ENCODE data around the gene AOC1.

Gene AOC1

DNA sequence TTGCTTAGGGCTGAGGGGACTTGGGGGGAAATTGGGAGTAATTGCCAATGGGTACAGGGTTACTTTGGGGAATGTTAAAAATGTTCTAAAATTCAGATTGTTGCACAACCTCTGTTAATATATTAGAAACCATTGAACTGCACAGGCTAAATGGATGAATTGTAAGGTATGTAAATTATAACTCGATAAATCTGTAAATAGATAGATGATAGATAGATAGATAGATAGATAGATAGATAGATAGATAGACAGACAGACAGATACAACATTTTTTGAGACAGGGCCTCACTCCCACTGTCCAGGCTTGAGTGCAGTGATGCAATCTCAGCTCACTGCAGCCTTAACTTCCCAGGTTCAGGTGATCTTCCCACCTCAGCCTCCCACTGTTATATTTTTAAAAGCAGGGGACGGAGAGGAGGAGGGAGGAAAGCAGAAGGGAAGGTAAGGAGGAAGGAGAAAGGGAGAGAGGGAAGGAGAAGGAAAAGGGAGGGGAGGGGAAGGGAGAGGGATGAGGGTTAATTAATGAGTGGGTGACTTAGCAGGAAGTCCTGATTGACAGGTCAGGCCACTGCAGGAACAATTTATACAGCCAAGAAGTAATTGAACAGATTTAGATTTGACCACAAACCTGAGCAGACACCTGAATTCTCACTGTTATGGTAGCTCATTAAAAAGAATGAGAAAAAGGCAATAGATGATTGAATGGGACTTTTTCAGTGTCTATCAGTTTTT is 38.7 kb downstream of the AOC1 start:
- TF ChIP-seq ESRRG (CRISPR knock-in tag; IDR thresholded peaks at IDR 0.05) (no peak), ZNF565 (CRISPR knock-in tag; conservative IDR thresholded peaks at IDR 0.05; ENCODE audit: low read depth) (no peak), ZFP3 (CRISPR knock-in tag; IDR thresholded peaks at IDR 0.05) (no peak), ZNF8 (CRISPR knock-in tag; IDR thresholded peaks at IDR 0.05) (no peak), ARNTL (CRISPR knock-in tag; IDR thresholded peaks at IDR 0.05; ENCODE audit: borderline replicate concordance, low read depth) (no peak), ISL1 (CRISPR knock-in tag; IDR thresholded peaks at IDR 0.05) (no peak), SNAI2 (CRISPR knock-in tag; IDR thresholded peaks at IDR 0.05) (no peak), ZFP30 (CRISPR knock-in tag; IDR thresholded peaks at IDR 0.05) (no peak), ZNF70 (CRISPR knock-in tag; IDR thresholded peaks at IDR 0.05) (no peak), TCF4 (CRISPR knock-in tag; IDR thresholded peaks at IDR 0.05; ENCODE audit: borderline replicate concordance) (no peak)
- TF ChIP-seq, protein P1, sequence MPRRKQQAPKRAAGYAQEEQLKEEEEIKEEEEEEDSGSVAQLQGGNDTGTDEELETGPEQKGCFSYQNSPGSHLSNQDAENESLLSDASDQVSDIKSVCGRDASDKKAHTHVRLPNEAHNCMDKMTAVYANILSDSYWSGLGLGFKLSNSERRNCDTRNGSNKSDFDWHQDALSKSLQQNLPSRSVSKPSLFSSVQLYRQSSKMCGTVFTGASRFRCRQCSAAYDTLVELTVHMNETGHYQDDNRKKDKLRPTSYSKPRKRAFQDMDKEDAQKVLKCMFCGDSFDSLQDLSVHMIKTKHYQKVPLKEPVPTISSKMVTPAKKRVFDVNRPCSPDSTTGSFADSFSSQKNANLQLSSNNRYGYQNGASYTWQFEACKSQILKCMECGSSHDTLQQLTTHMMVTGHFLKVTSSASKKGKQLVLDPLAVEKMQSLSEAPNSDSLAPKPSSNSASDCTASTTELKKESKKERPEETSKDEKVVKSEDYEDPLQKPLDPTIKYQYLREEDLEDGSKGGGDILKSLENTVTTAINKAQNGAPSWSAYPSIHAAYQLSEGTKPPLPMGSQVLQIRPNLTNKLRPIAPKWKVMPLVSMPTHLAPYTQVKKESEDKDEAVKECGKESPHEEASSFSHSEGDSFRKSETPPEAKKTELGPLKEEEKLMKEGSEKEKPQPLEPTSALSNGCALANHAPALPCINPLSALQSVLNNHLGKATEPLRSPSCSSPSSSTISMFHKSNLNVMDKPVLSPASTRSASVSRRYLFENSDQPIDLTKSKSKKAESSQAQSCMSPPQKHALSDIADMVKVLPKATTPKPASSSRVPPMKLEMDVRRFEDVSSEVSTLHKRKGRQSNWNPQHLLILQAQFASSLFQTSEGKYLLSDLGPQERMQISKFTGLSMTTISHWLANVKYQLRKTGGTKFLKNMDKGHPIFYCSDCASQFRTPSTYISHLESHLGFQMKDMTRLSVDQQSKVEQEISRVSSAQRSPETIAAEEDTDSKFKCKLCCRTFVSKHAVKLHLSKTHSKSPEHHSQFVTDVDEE (CRISPR knock-in tag; IDR thresholded peaks at IDR 0.05): no peak
- TF ChIP-seq, protein P2, sequence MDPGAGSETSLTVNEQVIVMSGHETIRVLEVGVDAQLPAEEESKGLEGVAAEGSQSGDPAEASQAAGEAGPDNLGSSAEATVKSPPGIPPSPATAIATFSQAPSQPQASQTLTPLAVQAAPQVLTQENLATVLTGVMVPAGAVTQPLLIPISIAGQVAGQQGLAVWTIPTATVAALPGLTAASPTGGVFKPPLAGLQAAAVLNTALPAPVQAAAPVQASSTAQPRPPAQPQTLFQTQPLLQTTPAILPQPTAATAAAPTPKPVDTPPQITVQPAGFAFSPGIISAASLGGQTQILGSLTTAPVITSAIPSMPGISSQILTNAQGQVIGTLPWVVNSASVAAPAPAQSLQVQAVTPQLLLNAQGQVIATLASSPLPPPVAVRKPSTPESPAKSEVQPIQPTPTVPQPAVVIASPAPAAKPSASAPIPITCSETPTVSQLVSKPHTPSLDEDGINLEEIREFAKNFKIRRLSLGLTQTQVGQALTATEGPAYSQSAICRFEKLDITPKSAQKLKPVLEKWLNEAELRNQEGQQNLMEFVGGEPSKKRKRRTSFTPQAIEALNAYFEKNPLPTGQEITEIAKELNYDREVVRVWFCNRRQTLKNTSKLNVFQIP (CRISPR knock-in tag; IDR thresholded peaks at IDR 0.05; ENCODE audit: borderline replicate concordance, low read depth): no peak
- no peak for ATAC-seq

DNA sequence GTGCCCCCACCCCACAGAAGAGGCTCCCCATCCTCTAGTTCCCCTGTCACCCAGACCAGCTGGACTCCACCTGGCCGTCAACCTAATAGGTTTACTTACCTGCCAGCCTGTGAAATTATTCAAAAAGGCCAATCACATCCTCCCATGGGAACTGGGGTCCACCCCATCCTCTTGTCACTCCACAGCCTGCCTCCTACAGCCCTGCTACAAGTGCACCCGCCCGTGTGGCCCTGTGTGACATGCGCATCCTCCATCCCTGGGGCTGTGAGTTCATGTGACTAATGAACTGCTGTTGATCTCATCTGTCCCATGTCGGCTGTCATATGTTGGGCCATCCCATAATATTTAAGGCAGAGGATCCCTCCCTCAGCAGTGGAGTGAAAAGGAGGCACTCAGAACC is 39.4 kb downstream of the AOC1 start:
- no peak for TF ChIP-seq ZNF565 (CRISPR knock-in tag; conservative IDR thresholded peaks at IDR 0.05; ENCODE audit: low read depth)
- no peak for TF ChIP-seq TCF4 (CRISPR knock-in tag; IDR thresholded peaks at IDR 0.05; ENCODE audit: borderline replicate concordance)
- TF ChIP-seq ZNF70 (CRISPR knock-in tag; IDR thresholded peaks at IDR 0.05): no peak
- no peak for TF ChIP-seq ISL1 (CRISPR knock-in tag; IDR thresholded peaks at IDR 0.05)
- no peak for TF ChIP-seq ZFP3 (CRISPR knock-in tag; IDR thresholded peaks at IDR 0.05)
- TF ChIP-seq, protein P2 (CRISPR knock-in tag; IDR thresholded peaks at IDR 0.05; ENCODE audit: borderline replicate concordance, low read depth): no peak
- ATAC-seq: no peak

DNA sequence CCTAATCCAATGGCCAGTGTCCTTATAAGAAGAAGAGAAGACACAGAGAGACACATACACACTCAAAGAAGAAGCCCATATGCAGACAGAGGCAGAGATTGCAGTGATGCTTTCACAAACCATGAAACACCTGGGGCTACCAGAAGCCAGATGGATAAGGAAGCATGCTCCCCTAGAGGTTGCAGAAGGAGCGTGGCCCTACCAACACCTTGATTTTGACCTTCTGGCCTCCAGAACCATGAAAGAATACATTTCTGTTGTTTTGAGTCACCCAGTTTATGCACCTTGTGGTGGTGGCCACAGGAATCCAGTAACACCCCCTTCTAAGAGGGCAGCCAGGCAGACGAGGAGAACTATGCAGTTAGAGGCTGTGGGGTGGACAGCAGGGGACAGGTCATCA is 43.5 kb downstream of the AOC1 start:
- TF ChIP-seq, protein P3, sequence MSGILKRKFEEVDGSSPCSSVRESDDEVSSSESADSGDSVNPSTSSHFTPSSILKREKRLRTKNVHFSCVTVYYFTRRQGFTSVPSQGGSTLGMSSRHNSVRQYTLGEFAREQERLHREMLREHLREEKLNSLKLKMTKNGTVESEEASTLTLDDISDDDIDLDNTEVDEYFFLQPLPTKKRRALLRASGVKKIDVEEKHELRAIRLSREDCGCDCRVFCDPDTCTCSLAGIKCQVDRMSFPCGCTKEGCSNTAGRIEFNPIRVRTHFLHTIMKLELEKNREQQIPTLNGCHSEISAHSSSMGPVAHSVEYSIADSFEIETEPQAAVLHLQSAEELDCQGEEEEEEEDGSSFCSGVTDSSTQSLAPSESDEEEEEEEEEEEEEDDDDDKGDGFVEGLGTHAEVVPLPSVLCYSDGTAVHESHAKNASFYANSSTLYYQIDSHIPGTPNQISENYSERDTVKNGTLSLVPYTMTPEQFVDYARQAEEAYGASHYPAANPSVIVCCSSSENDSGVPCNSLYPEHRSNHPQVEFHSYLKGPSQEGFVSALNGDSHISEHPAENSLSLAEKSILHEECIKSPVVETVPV (CRISPR knock-in tag; IDR thresholded peaks at IDR 0.05): no peak
- no peak for TF ChIP-seq ZNF70 (CRISPR knock-in tag; IDR thresholded peaks at IDR 0.05)
- TF ChIP-seq ZFP3 (CRISPR knock-in tag; IDR thresholded peaks at IDR 0.05): no peak
- no peak for TF ChIP-seq ESRRG (CRISPR knock-in tag; IDR thresholded peaks at IDR 0.05)
- no peak for TF ChIP-seq OSR1 (CRISPR knock-in tag; IDR thresholded peaks at IDR 0.05)
- TF ChIP-seq RARB (CRISPR knock-in tag; IDR thresholded peaks at IDR 0.05): no peak
- TF ChIP-seq PPARA (CRISPR knock-in tag; IDR thresholded peaks at IDR 0.05; ENCODE audit: borderline replicate concordance): no peak
- TF ChIP-seq, protein P2 (CRISPR knock-in tag; IDR thresholded peaks at IDR 0.05; ENCODE audit: borderline replicate concordance, low read depth): no peak
- no peak for TF ChIP-seq ZNF565 (CRISPR knock-in tag; conservative IDR thresholded peaks at IDR 0.05; ENCODE audit: low read depth)
- no peak for TF ChIP-seq TCF4 (CRISPR knock-in tag; IDR thresholded peaks at IDR 0.05; ENCODE audit: borderline replicate concordance)
- TF ChIP-seq, protein P4, sequence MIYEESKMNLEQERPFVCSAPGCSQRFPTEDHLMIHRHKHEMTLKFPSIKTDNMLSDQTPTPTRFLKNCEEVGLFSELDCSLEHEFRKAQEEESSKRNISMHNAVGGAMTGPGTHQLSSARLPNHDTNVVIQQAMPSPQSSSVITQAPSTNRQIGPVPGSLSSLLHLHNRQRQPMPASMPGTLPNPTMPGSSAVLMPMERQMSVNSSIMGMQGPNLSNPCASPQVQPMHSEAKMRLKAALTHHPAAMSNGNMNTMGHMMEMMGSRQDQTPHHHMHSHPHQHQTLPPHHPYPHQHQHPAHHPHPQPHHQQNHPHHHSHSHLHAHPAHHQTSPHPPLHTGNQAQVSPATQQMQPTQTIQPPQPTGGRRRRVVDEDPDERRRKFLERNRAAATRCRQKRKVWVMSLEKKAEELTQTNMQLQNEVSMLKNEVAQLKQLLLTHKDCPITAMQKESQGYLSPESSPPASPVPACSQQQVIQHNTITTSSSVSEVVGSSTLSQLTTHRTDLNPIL (CRISPR knock-in tag; IDR thresholded peaks at IDR 0.05; ENCODE audit: low read depth): no peak
- TF ChIP-seq ARNTL (CRISPR knock-in tag; IDR thresholded peaks at IDR 0.05; ENCODE audit: borderline replicate concordance, low read depth): no peak
- no peak for TF ChIP-seq ISL1 (CRISPR knock-in tag; IDR thresholded peaks at IDR 0.05)
- no peak for TF ChIP-seq BACH2 (CRISPR knock-in tag; IDR thresholded peaks at IDR 0.05; ENCODE audit: borderline replicate concordance)
- TF ChIP-seq GLIS3 (CRISPR knock-in tag; IDR thresholded peaks at IDR 0.05): no peak
- no peak for TF ChIP-seq SNAI2 (CRISPR knock-in tag; IDR thresholded peaks at IDR 0.05)
- no peak for ATAC-seq
